IMR-90 (cell line): ENCODE data around the gene FAM241A. TPM values are rescaled to one million over a fixed set of nuclear protein-coding genes. Genes with fewer than 3 reads are reported as not detected.

ENCODE experiments used
- ATAC-seq: fragments of 200-7000 bp; cut with Tn5 transposase; 2 replicates; pipeline ENCODE4 v1.9.1; 2020; ENCODE audit warnings: low read depth, mild to moderate bottlenecking, moderate library complexity
- BruUV-seq: library from RNA; stranded (reverse); fragments of 400-500 nt; replicated peaks from 2 replicates; lab custom pipeline; 2021; lab: Mats Ljungman, UMichigan
- CTCF ChIA-PET: fragments of 300-600 bp; formaldehyde crosslinking; extraction: SDS; loops from one replicate; lab custom pipeline; 2021; ENCODE audit warnings: antibody characterized with exemption; lab: Yijun Ruan, JAX
- POLR2A ChIA-PET: fragments of 300-600 bp; sonication (Branson Sonifier 250); formaldehyde crosslinking; loops from one replicate; lab custom pipeline; 2022; ENCODE audit warnings: antibody characterized with exemption; ENCODE audit not compliant: unreplicated experiment; lab: Charles Lee
- DNase-seq: peaks from one replicate; pipeline ENCODE4 v3.0.0; 2013
- H2AFZ ChIP-seq: replicated peaks from 2 replicates; pipeline ENCODE3; 2013; ENCODE audit warnings: low read length, mild to moderate bottlenecking; ENCODE audit not compliant: poor library complexity
- H2AK5ac ChIP-seq: 2 replicates; pipeline ENCODE4 v1.6.1; 2013; ENCODE audit warnings: low read depth, low read length, inconsistent platforms
- H2AK9ac ChIP-seq: replicated peaks from 2 replicates; pipeline ENCODE3; 2013; ENCODE audit warnings: mild to moderate bottlenecking, low read depth, low read length, moderate library complexity; ENCODE audit not compliant: poor library complexity
- H2BK120ac ChIP-seq: 2 replicates; pipeline ENCODE4 v1.6.1; 2013; ENCODE audit warnings: low read depth, low read length, inconsistent platforms
- H2BK15ac ChIP-seq: 3 replicates; pipeline ENCODE4 v1.6.1; 2013; ENCODE audit warnings: low read depth, low read length, inconsistent platforms
- H2BK20ac ChIP-seq: 2 replicates; pipeline ENCODE4 v1.6.1; 2013; ENCODE audit warnings: low read depth, mild to moderate bottlenecking, inconsistent platforms, low read length, moderate library complexity
- H2BK5ac ChIP-seq: 2 replicates; pipeline ENCODE4 v1.6.1; 2013; ENCODE audit warnings: mild to moderate bottlenecking, low read depth, low read length, inconsistent platforms; ENCODE audit not compliant: poor library complexity, severe bottlenecking
- H3K14ac ChIP-seq: replicated peaks from 2 replicates; pipeline ENCODE4 v1.6.1; 2013; ENCODE audit warnings: low read depth, low read length, inconsistent platforms
- H3K18ac ChIP-seq: 2 replicates; pipeline ENCODE4 v1.6.1; 2013; ENCODE audit warnings: low read depth, low read length, control low read depth
- H3K23ac ChIP-seq: 2 replicates; pipeline ENCODE4 v1.6.1; 2013; ENCODE audit warnings: low read depth, low read length, inconsistent platforms
- H3K27ac ChIP-seq: 2 replicates; pipeline ENCODE4 v1.5.1; 2013; ENCODE audit warnings: mild to moderate bottlenecking, control low read depth, low read length; ENCODE audit not compliant: insufficient read depth
- H3K27me3 ChIP-seq: 2 replicates; pipeline ENCODE4 v1.6.1; 2013; ENCODE audit warnings: low read length; ENCODE audit not compliant: control insufficient read depth, insufficient read depth
- H3K36me3 ChIP-seq: 2 replicates; pipeline ENCODE4 v1.6.1; 2013; ENCODE audit warnings: low read length, mixed read lengths; ENCODE audit not compliant: control insufficient read depth, insufficient read depth
- H3K4ac ChIP-seq: 2 replicates; pipeline ENCODE4 v1.6.1; 2013; ENCODE audit warnings: low read depth, low read length, inconsistent platforms
- H3K4me1 ChIP-seq: 2 replicates; pipeline ENCODE4 v1.6.1; 2013; ENCODE audit warnings: low read length, mixed read lengths; ENCODE audit not compliant: control insufficient read depth, insufficient read depth
- H3K4me2 ChIP-seq: 2 replicates; pipeline ENCODE4 v1.6.1; 2013; ENCODE audit warnings: low read depth, mild to moderate bottlenecking, control low read depth, low read length, moderate library complexity
- H3K4me3 ChIP-seq: 2 replicates; pipeline ENCODE4 v1.5.1; 2013; ENCODE audit warnings: low read depth, mild to moderate bottlenecking, control low read depth, low read length, moderate library complexity; ENCODE audit not compliant: insufficient read depth
- H3K56ac ChIP-seq: 2 replicates; pipeline ENCODE4 v1.6.1; 2013; ENCODE audit warnings: low read length, inconsistent platforms; ENCODE audit not compliant: insufficient read depth; ENCODE audit errors: extremely low read depth
- H3K79me1 ChIP-seq, 2 experiments: 2 replicates each; pipeline ENCODE4 v1.6.1; 2013; ENCODE audit warnings: low read length in 2 of 2, inconsistent platforms in 1 of 2, low read depth in 1 of 2
- H3K9ac ChIP-seq: 2 replicates; pipeline ENCODE4 v1.6.1; 2013; ENCODE audit warnings: low read depth, low read length, control low read depth
- H3K9me1 ChIP-seq: 2 replicates; pipeline ENCODE4 v1.6.1; 2013; ENCODE audit warnings: low read length, inconsistent platforms; ENCODE audit not compliant: insufficient read depth
- H3K9me3 ChIP-seq: 2 replicates; pipeline ENCODE4 v1.6.1; 2013; ENCODE audit warnings: low read length; ENCODE audit not compliant: control insufficient read depth, insufficient read depth
- H4K20me1 ChIP-seq: 2 replicates; pipeline ENCODE4 v1.6.1; 2013; ENCODE audit warnings: low read length, inconsistent platforms; ENCODE audit not compliant: insufficient read depth
- H4K5ac ChIP-seq: 2 replicates; pipeline ENCODE4 v1.6.1; 2013; ENCODE audit warnings: mild to moderate bottlenecking, low read depth, low read length, control low read depth
- H4K8ac ChIP-seq, 2 experiments: 2 replicates each; pipeline ENCODE4 v1.6.1; 2013; ENCODE audit warnings: low read depth in 2 of 2, low read length in 2 of 2, control low read depth in 1 of 2, inconsistent platforms in 1 of 2
- H4K91ac ChIP-seq: 2 replicates; pipeline ENCODE4 v1.6.1; 2013; ENCODE audit warnings: low read depth, low read length, inconsistent platforms; ENCODE audit not compliant: insufficient read depth
- CEBPB ChIP-seq: IDR thresholded peaks from 2 replicates; pipeline ENCODE4 v1.6.1; 2012; ENCODE audit warnings: low read depth, low read length, improper control_type of control experiment
- CTCF ChIP-seq: conservative IDR thresholded peaks from 2 replicates; pipeline ENCODE4 v1.5.1; 2012; ENCODE audit warnings: mild to moderate bottlenecking, low read depth, low read length, improper control_type of control experiment
- MXI1 ChIP-seq: IDR thresholded peaks from 2 replicates; pipeline ENCODE4 v1.6.1; 2012; ENCODE audit warnings: low read depth, mild to moderate bottlenecking, low read length, moderate library complexity, borderline replicate concordance
- POLR2A ChIP-seq: IDR thresholded peaks from 2 replicates; pipeline ENCODE4 v1.6.1; 2012; ENCODE audit warnings: mild to moderate bottlenecking, low read depth, low read length
- RAD21 ChIP-seq: IDR thresholded peaks from 2 replicates; pipeline ENCODE4 v1.6.1; 2012; ENCODE audit warnings: low read length, improper control_type of control experiment
- RCOR1 ChIP-seq: IDR thresholded peaks from 2 replicates; pipeline ENCODE4 v1.6.1; 2012; ENCODE audit warnings: mild to moderate bottlenecking, low read length, improper control_type of control experiment; ENCODE audit not compliant: insufficient replicate concordance
- RFX5 ChIP-seq: IDR thresholded peaks from 2 replicates; pipeline ENCODE4 v1.8.0; 2012; ENCODE audit warnings: low read depth, mild to moderate bottlenecking, low read length, moderate library complexity
- WGBS, 2 experiments: methylation state at CpG; one replicate each; pipeline versions ENCODE4 v1.1.5 to v1.1.7; 2013; ENCODE audit warnings: missing lambda C conversion rate in 2 of 2; ENCODE audit not compliant: insufficient read length in 1 of 2; ENCODE audit errors: extremely low coverage in 2 of 2; 5-methylcytosine and 5-hydroxymethylcytosine counted together
- dilution Hi-C: fragments of 300-500 bp; cut with HindIII; formaldehyde crosslinking; loops from one replicate; pipeline ENCODE4 v1.14.3; 2018; ENCODE audit warnings: low sequenced_read_pairs; ENCODE audit not compliant: unreplicated experiment
- in situ Hi-C: fragments of 300-500 bp; cut with MboI; formaldehyde crosslinking; loops from 3 replicates; pipeline ENCODE4 v1.14.3; 2019; ENCODE audit warnings: low sequenced_read_pairs, inconsistent platforms, mixed read lengths
- intact Hi-C: fragments of 100-400 bp; cut with micrococcal nuclease; formaldehyde crosslinking; loops from 2 replicates; pipeline ENCODE4 v1.10.0; 2022
- polyA plus RNA-seq, 3 experiments: library from polyadenylated mRNA; depleted of rRNA; stranded (reverse); fragments of >200 nt; gene quantifications; 2 replicates each; pipeline ENCODE4 v1.2.3, GENCODE V29; 2012; ENCODE audit warnings: low replicate concordance in 1 of 3
- total RNA-seq: library from RNA; depleted of rRNA; stranded (reverse); fragments of >200 nt; gene quantifications from 2 replicates; pipeline ENCODE4 v1.2.3, GENCODE V29; 2012
- TF ChIP-seq, protein P1 (sequence below): fragments of 150-350 bp; IDR thresholded peaks from 2 replicates; pipeline ENCODE4 v1.6.1; 2017; ENCODE audit warnings: mild to moderate bottlenecking, antibody characterized with exemption, low read length, low read depth

FAM241A gene
- total and polyA plus RNA-seq, 2 of the 4 experiments (the other 2 are of a cell fraction): under 0.01 to 0.24 TPM

- H2BK120ac ChIP-seq: no peak overlapping the region
These were observed 7.3 kb downstream of the FAM241A start for GRCh38 chr4:112152521-112152920.

More at GRCh38 chr4:112152521-112152920, 7.3 kb downstream of the FAM241A start:
- no peak overlapping the region for H3K4ac ChIP-seq
- H2BK20ac ChIP-seq: no peak overlapping the region
- ATAC-seq: no peak
- H2BK15ac ChIP-seq: no peak overlapping the region
- DNase-seq: no peak
- H3K9ac ChIP-seq: no peak overlapping the region
- no peak overlapping the region for H4K8ac ChIP-seq
- no peak overlapping the region for H3K18ac ChIP-seq
- H3K4me1 ChIP-seq: no peaks in the 10 kb centered on the region
- H3K79me1 ChIP-seq: peaks cover 0 to 3% of the 10 kb centered on the region in 2 experiments; a peak in 1 of 4 replicates
- H3K14ac ChIP-seq: no peak overlapping the region
- no peaks in the 10 kb centered on the region for H3K27me3 ChIP-seq
- H4K20me1 ChIP-seq: no peaks in the 10 kb centered on the region
- H2AK5ac ChIP-seq: no peak overlapping the region
- H3K36me3 ChIP-seq: no peaks in the 10 kb centered on the region
- no peak overlapping the region for H3K56ac ChIP-seq
- H4K5ac ChIP-seq: no peak overlapping the region
- intact Hi-C loops (no loop called here), in situ Hi-C loops (no loop called here), dilution Hi-C loops (no loop called here)
- no peak overlapping the region for H2BK5ac ChIP-seq
- no peak overlapping the region for H4K91ac ChIP-seq
- H3K9me1 ChIP-seq: no peaks in the 10 kb centered on the region
- POLR2A ChIA-PET: no interaction called here
- H2AK9ac ChIP-seq: no peak overlapping the region
- no peak overlapping the region for H3K4me2 ChIP-seq
- no peaks in the 10 kb centered on the region for H3K9me3 ChIP-seq
- no peak overlapping the region for H3K4me3 ChIP-seq
- no CpG with 5 or more reads among the region's 6 CpGs for WGBS, 2 experiments
- H3K27ac ChIP-seq: no peak overlapping the region
- no peak overlapping the region for H2AFZ ChIP-seq
- TF ChIP-seq, protein P1, sequence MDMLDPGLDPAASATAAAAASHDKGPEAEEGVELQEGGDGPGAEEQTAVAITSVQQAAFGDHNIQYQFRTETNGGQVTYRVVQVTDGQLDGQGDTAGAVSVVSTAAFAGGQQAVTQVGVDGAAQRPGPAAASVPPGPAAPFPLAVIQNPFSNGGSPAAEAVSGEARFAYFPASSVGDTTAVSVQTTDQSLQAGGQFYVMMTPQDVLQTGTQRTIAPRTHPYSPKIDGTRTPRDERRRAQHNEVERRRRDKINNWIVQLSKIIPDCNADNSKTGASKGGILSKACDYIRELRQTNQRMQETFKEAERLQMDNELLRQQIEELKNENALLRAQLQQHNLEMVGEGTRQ: no peak
- TF ChIP-seq RCOR1: no peak
- TF ChIP-seq CTCF: no peak
- no peak for TF ChIP-seq RFX5
- TF ChIP-seq RAD21: no peak
- TF ChIP-seq CEBPB: no peak
- TF ChIP-seq POLR2A: no peak
- no peak for TF ChIP-seq MXI1
- BruUV-seq: no TSS peak
- no peak overlapping the region for H3K23ac ChIP-seq
- CTCF ChIA-PET: interaction anchor here (0.6 kb wide), 1 partner anchor 61 kb away, joined by 4 read pairs; no protein-coding TSS in a partner anchor
